ENCODE data around the gene TSPAN12.

The TSPAN12 gene

DNA sequence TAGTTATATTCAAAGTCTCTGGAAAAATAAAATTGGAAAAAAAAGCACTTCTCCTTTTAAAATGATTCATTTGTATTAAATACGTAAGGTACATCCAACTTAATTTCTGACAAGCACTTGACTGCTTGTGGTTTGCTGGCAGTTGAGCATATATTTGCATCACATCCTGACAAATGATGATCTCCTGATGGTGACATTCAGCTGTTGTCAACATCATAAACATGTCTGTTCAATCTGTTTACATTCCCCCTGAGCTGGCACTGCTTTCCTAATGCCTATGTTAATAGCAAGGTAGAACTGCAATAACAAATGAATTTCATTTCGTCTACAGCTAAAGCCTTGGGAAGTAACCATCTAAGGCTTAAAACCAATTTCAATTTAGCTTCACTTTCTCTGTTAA, 24.4 kb downstream of the TSPAN12 start:
- DNase-seq (ENCODE audit: low read depth in 2 of 2): no peak
- H3K4me3 ChIP-seq (replicated peaks in 1 of 2; ENCODE audit: low read depth in 2 of 2, low read length in 2 of 2): no peak overlapping the region
- TF ChIP-seq, protein P1, sequence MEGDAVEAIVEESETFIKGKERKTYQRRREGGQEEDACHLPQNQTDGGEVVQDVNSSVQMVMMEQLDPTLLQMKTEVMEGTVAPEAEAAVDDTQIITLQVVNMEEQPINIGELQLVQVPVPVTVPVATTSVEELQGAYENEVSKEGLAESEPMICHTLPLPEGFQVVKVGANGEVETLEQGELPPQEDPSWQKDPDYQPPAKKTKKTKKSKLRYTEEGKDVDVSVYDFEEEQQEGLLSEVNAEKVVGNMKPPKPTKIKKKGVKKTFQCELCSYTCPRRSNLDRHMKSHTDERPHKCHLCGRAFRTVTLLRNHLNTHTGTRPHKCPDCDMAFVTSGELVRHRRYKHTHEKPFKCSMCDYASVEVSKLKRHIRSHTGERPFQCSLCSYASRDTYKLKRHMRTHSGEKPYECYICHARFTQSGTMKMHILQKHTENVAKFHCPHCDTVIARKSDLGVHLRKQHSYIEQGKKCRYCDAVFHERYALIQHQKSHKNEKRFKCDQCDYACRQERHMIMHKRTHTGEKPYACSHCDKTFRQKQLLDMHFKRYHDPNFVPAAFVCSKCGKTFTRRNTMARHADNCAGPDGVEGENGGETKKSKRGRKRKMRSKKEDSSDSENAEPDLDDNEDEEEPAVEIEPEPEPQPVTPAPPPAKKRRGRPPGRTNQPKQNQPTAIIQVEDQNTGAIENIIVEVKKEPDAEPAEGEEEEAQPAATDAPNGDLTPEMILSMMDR (IDR thresholded peaks at IDR 0.05; ENCODE audit: low read depth, low read length): no peak

DNA sequence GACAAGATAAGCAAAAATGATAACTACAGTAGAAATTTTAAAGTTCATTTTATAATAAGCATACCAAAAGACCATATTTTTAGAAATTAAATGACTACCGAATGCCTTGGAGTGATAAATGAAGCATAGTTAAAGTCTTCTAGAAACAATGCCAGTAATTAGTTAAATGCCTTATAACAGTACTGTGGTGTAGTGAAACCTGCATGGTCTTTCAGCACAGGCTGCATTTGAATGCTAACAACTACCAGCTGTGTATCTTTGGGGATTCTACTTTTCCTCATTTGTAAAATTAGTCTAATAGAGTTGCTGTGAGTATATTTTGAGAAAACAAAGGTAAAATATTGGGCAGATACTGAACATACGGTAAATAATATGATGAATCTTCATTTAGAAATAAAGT, 25.1 kb downstream of the TSPAN12 start:
- TF ChIP-seq, protein P1 (IDR thresholded peaks at IDR 0.05; ENCODE audit: low read depth, low read length): no peak
- DNase-seq (ENCODE audit: low read depth in 2 of 2): no peak
- no peak overlapping the region for H3K4me3 ChIP-seq (replicated peaks in 1 of 2; ENCODE audit: low read depth in 2 of 2, low read length in 2 of 2)

DNA sequence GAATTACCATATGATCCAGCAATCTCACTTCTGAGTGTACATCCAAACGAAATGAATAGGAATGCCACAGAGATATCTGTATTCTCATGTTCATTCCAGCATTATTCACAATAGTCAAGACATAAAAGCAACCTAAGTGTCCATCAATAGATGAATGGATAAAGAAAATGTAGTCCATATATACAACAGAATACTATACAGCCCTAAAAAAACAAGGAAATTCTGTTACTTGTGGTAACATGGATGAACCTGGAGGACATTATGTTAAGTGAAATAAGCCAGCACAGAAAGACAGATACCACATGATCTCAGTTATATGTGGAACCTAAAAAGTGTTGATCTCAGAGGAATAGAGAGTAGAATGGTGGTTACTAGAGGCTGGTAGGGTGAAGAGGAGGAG, 26.7 kb downstream of the TSPAN12 start:
- TF ChIP-seq, protein P1 (IDR thresholded peaks at IDR 0.05; ENCODE audit: low read depth, low read length): no peak
- no peak overlapping the region for H3K4me3 ChIP-seq (replicated peaks in 1 of 2; ENCODE audit: low read depth in 2 of 2, low read length in 2 of 2)
- DNase-seq (ENCODE audit: low read depth in 2 of 2): no peak

DNA sequence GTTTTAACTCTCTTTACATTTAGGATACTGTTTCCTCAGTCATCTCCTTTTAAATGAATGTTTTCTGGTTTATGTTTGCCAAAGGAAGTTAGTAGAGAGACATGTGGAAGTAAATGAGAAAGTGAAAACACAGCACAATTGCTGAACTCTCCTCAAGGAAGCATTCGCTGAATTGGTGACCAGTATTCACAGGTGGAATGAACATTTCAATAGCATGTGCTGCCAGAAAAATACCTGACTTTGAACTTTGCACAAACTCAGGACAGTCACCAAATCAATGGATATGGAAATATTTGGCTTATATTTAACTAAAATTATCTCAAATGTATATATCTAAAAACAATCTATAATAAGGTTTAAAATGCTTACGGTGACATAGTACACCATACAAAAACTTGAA, 28.5 kb downstream of the TSPAN12 start:
- DNase-seq (ENCODE audit: low read depth in 2 of 2): no peak
- H3K4me3 ChIP-seq (replicated peaks in 1 of 2; ENCODE audit: low read depth in 2 of 2, low read length in 2 of 2): no peak overlapping the region
- TF ChIP-seq, protein P1 (IDR thresholded peaks at IDR 0.05; ENCODE audit: low read depth, low read length): no peak

DNA sequence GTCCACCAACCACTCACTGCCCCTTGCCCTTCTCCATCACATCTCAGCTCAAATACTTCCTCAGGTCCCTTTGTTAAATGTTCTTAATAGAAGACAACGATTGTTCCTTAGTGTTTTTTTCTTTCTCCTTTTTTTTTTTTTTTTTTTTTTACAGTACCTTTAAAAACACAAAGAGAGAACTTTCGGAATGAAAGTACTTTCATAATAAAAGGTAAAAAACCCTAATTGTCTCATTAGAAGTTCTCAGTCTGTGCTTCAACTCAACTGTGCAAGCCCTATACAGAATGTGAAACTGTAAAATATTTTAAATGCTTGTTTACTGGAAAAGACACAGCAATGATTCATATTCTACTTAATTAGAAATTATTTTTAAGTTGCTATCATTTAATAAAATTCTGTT, 29.4 kb downstream of the TSPAN12 start:
- TF ChIP-seq, protein P1 (IDR thresholded peaks at IDR 0.05; ENCODE audit: low read depth, low read length): no peak
- no peak overlapping the region for H3K4me3 ChIP-seq (replicated peaks in 1 of 2; ENCODE audit: low read depth in 2 of 2, low read length in 2 of 2)
- DNase-seq (ENCODE audit: low read depth in 2 of 2): no peak

DNA sequence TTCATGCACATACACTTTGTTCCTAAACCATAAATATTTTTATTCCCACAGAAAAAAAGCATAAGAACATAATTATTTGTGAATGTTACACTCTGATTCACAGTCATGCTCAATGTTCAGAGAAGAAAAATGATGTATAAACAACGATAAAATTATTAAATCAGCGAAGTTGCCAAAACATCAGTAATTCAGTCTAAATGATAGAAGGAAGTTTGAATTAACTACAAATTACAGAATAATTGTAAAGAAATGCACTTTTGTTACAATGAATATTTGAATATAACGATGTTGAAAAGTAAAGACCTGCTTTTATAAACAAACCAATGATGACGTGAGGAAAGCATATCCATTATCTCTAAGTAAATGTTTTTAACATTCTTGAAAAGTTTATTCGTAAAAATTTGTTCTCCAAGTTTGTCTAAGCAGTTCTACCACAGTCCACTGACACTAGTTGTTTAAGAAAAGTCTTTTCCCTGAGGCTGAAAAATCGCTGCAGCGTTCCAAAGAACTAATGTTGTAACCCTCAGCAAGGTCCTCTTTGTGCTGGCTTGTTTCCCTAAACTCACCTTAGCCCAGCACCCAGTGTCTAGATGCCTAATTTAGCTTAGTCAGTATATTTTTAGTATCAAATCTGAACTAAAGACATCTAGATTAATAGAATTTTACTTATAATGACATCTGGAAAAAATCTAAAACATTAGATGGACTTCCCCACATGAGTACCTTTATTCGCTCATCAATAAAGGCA, 30.4 kb downstream of the TSPAN12 start:
- TF ChIP-seq, protein P1 (IDR thresholded peaks at IDR 0.05; ENCODE audit: low read depth, low read length): no peak
- H3K4me3 ChIP-seq (replicated peaks in 1 of 2; ENCODE audit: low read depth in 2 of 2, low read length in 2 of 2): no peak overlapping the region
- DNase-seq (ENCODE audit: low read depth in 2 of 2): no peak

DNA sequence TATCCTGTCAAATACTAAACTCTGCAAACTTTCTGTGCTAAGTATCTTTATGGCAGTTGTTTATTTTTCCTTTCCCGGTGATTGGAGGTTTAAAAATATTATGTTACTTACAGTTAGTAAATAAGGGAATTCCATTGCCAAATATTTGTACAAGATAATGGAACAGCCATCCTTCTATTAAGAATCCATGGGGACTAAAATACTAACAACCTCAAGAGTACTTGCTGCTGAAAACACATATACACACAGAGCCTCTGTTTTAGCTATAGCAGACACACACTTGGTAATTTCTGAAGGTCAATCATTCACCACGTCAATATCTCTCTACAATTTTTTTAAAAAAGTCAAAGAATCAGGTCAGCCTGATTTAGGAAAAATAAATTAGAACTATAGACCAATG, 32.4 kb downstream of the TSPAN12 start:
- no peak overlapping the region for H3K4me3 ChIP-seq (replicated peaks in 1 of 2; ENCODE audit: low read depth in 2 of 2, low read length in 2 of 2)
- no peak for DNase-seq (ENCODE audit: low read depth in 2 of 2)
- TF ChIP-seq, protein P1 (IDR thresholded peaks at IDR 0.05; ENCODE audit: low read depth, low read length): no peak
